DND-41 (cell line): ENCODE results near the gene NUBPL.

Experiments
- ATAC-seq: fragments of 200-7000 bp; cut with Tn5 transposase; 3 replicates; pipeline ENCODE4 v1.9.1; 2021; ENCODE audit warnings: low read depth; ENCODE audit not compliant: insufficient read depth
- DNase-seq: peaks from one replicate; pipeline ENCODE4 v3.0.0-alpha.2; 2020
- H2AFZ ChIP-seq: 2 replicates; pipeline ENCODE4 v1.6.0; 2012; ENCODE audit warnings: low read depth, low read length
- H3K27ac ChIP-seq: 2 replicates; pipeline ENCODE4 v1.5.1; 2012; ENCODE audit warnings: low read length, inconsistent platforms
- H3K27me3 ChIP-seq: fragments of 200-600 bp; sonication (generic); 2 replicates; pipeline ENCODE4 v1.6.0; 2012; ENCODE audit warnings: low read length, mild to moderate bottlenecking, inconsistent platforms; ENCODE audit not compliant: insufficient read depth, poor library complexity
- H3K36me3 ChIP-seq: 2 replicates; pipeline ENCODE4 v1.5.1; 2012; ENCODE audit warnings: low read length, inconsistent platforms; ENCODE audit not compliant: insufficient read depth
- H3K4me1 ChIP-seq: 2 replicates; pipeline ENCODE4 v1.5.1; 2012; ENCODE audit warnings: mild to moderate bottlenecking, low read length; ENCODE audit not compliant: insufficient read depth
- H3K4me2 ChIP-seq: 2 replicates; pipeline ENCODE4 v1.6.0; 2012; ENCODE audit warnings: mild to moderate bottlenecking, moderate library complexity, low read length, inconsistent platforms; ENCODE audit not compliant: insufficient read depth
- H3K4me3 ChIP-seq, 2 experiments: fragments of 200-600 bp in 1 of 2; shearing (Covaris generic) in 1 of 2; 2 replicates each; pipeline ENCODE4 v1.5.1; 2012 to 2016; ENCODE audit warnings: inconsistent platforms in 2 of 2, low read length in 2 of 2, mild to moderate bottlenecking in 2 of 2, low read depth in 1 of 2, moderate library complexity in 1 of 2
- H3K79me2 ChIP-seq: 2 replicates; pipeline ENCODE4 v1.6.0; 2012; ENCODE audit warnings: low read length, inconsistent platforms; ENCODE audit not compliant: insufficient read depth
- H3K9ac ChIP-seq: 2 replicates; pipeline ENCODE4 v1.6.0; 2012; ENCODE audit warnings: low read depth, mild to moderate bottlenecking, inconsistent platforms, low read length, moderate library complexity
- H3K9me3 ChIP-seq: 2 replicates; pipeline ENCODE4 v1.5.1; 2012; ENCODE audit warnings: low read length, moderate library complexity, mild to moderate bottlenecking, inconsistent platforms; ENCODE audit not compliant: insufficient read depth, severe bottlenecking
- H4K20me1 ChIP-seq: 2 replicates; pipeline ENCODE4 v1.6.0; 2012; ENCODE audit warnings: low read length; ENCODE audit not compliant: insufficient read depth
- CTCF ChIP-seq: IDR thresholded peaks from 2 replicates; pipeline ENCODE4 v1.5.1; 2012; ENCODE audit warnings: borderline replicate concordance, low read length, moderate library complexity, mild to moderate bottlenecking; ENCODE audit not compliant: poor library complexity, severe bottlenecking; ENCODE audit errors: extremely low read depth
- EZH2 ChIP-seq: IDR thresholded peaks from 3 replicates; pipeline ENCODE4 v1.6.1; 2012; ENCODE audit warnings: borderline replicate concordance, low read depth, mild to moderate bottlenecking, moderate library complexity, low read length, inconsistent platforms; ENCODE audit not compliant: severe bottlenecking

NUBPL gene

GRCh38 chr14:31881531-31882310 is 320.5 kb downstream of the NUBPL start:
- Histone ChIP-seq H2AFZ (no peak overlapping the region), H3K36me3 (no peaks in the 10 kb centered on the region), H3K4me2 (no peak overlapping the region), H4K20me1 (no peaks in the 10 kb centered on the region), H3K27me3 (no peaks in the 10 kb centered on the region), H3K9me3 (no peaks in the 10 kb centered on the region), H3K4me1 (no peaks in the 10 kb centered on the region), H3K4me3 (no peak overlapping the region), H3K9ac (no peak overlapping the region), H3K79me2 (no peaks in the 10 kb centered on the region), H3K27ac (no peak overlapping the region)
- no peak for DNase-seq
- ATAC-seq: no peak
- TF ChIP-seq EZH2 (no peak), CTCF (no peak)

- Histone ChIP-seq H3K4me1 (no peaks in the 10 kb centered on the region), H3K36me3 (no peaks in the 10 kb centered on the region), H3K79me2 (no peaks in the 10 kb centered on the region), H3K27me3 (no peaks in the 10 kb centered on the region), H3K4me3 (no peak overlapping the region), H3K9me3 (no peaks in the 10 kb centered on the region), H3K27ac (no peak overlapping the region), H2AFZ (no peak overlapping the region), H3K4me2 (no peak overlapping the region), H4K20me1 (no peaks in the 10 kb centered on the region; the same call in 1 of the 2 replicates), H3K9ac (no peak overlapping the region)
- TF ChIP-seq EZH2 (no peak), CTCF (no peak)
- DNase-seq: no peak
- ATAC-seq: no peak
Observed at GRCh38 chr14:31884238-31884637, 323.0 kb downstream of the NUBPL start.

GRCh38 chr14:31884776-31885379 is 323.7 kb downstream of the NUBPL start:
- Histone ChIP-seq H4K20me1 (no peaks in the 10 kb centered on the region; the same call in 1 of the 2 replicates), H3K9ac (no peak overlapping the region), H3K27me3 (no peaks in the 10 kb centered on the region), H3K9me3 (no peaks in the 10 kb centered on the region), H3K79me2 (no peaks in the 10 kb centered on the region), H3K27ac (no peak overlapping the region), H3K4me3 (no peak overlapping the region), H3K4me1 (no peaks in the 10 kb centered on the region), H3K36me3 (no peaks in the 10 kb centered on the region), H2AFZ (no peak overlapping the region), H3K4me2 (no peak overlapping the region)
- DNase-seq: no peak
- TF ChIP-seq EZH2 (no peak), CTCF (no peak)
- ATAC-seq: no peak
